HepG2 (cell line): Measurements from ENCODE around the gene ZBP1. TPM values are rescaled to one million over a fixed set of nuclear protein-coding genes. Genes with fewer than 3 reads are reported as not detected.

ENCODE experiments used
- CCDC6 ChIP-seq: sonication (generic); formaldehyde crosslinking; IDR thresholded peaks from 2 replicates; pipeline ENCODE4 v1.8.1; 2022; ENCODE audit warnings: mild to moderate bottlenecking, missing genetic modification reagents, moderate library complexity
- FOXJ3 ChIP-seq: sonication (generic); formaldehyde crosslinking; IDR thresholded peaks from 2 replicates; pipeline ENCODE4 v1.4.0; 2020; ENCODE audit warnings: missing genetic modification reagents, mild to moderate bottlenecking, borderline replicate concordance
- HCFC1 ChIP-seq: fragments of 150-350 bp; IDR thresholded peaks from 2 replicates; pipeline ENCODE4 v1.6.1; 2014; ENCODE audit warnings: low read depth, low read length
- HDAC2 ChIP-seq: sonication (generic); formaldehyde crosslinking; IDR thresholded peaks from 2 replicates; pipeline ENCODE4 v1.4.0; 2020; ENCODE audit warnings: missing genetic modification reagents
- HES4 ChIP-seq: sonication (generic); formaldehyde crosslinking; IDR thresholded peaks from 2 replicates; pipeline ENCODE4 v1.9.0; 2021; ENCODE audit warnings: mild to moderate bottlenecking, missing genetic modification reagents, borderline replicate concordance
- KAT2B ChIP-seq: fragments of 150-350 bp; IDR thresholded peaks from 2 replicates; pipeline ENCODE4 v1.6.1; 2014; ENCODE audit warnings: low read depth, low read length, borderline replicate concordance
- RARA ChIP-seq: IDR thresholded peaks from 2 replicates; pipeline ENCODE4 v1.6.1; 2016; ENCODE audit warnings: missing genetic modification reagents, missing compliant biosample characterization
- SETDB1 ChIP-seq: sonication (generic); formaldehyde crosslinking; IDR thresholded peaks from 2 replicates; pipeline ENCODE4 v1.5.1; 2020; ENCODE audit warnings: missing genetic modification reagents, mild to moderate bottlenecking, borderline replicate concordance
- TEAD2 ChIP-seq: sonication (generic); formaldehyde crosslinking; IDR thresholded peaks from 2 replicates; pipeline ENCODE4 v1.9.0; 2021; ENCODE audit warnings: missing genetic modification reagents
- ZFP36L1 ChIP-seq: sonication (generic); formaldehyde crosslinking; IDR thresholded peaks from 2 replicates; pipeline ENCODE4 v1.8.0; 2022; ENCODE audit warnings: mild to moderate bottlenecking, missing genetic modification reagents, moderate library complexity
- ZNF570 ChIP-seq: sonication (generic); formaldehyde crosslinking; IDR thresholded peaks from 2 replicates; pipeline ENCODE4 v1.4.0; 2020; ENCODE audit warnings: mild to moderate bottlenecking, missing genetic modification reagents, borderline replicate concordance
- ZNF768 ChIP-seq: sonication (generic); formaldehyde crosslinking; IDR thresholded peaks from 2 replicates; pipeline ENCODE4 v1.4.0; 2020; ENCODE audit warnings: missing genetic modification reagents
- ZSCAN20 ChIP-seq: sonication (generic); formaldehyde crosslinking; IDR thresholded peaks from 2 replicates; pipeline ENCODE4 v1.4.0; 2020; ENCODE audit warnings: missing genetic modification reagents, mild to moderate bottlenecking, borderline replicate concordance
- polyA plus RNA-seq, 8 experiments: library from polyadenylated mRNA; depleted of rRNA in 3 of 8; stranded (reverse) in 7 of 8; unstranded in 1 of 8; fragments of >200 nt; fragmentation: Illumina TruSeq in 4 of 8; extraction: Trizol in 4 of 8; gene quantifications; 2 replicates each; pipeline versions ENCODE4 v1.2.1 to v1.2.3, GENCODE V29; 2011 to 2016; ENCODE audit warnings: low read depth in 4 of 8, missing spikeins in 1 of 8, mixed read lengths in 1 of 8; ENCODE audit not compliant: insufficient read depth in 1 of 8
- total RNA-seq, 5 experiments: library from RNA; depleted of rRNA; stranded (reverse); fragments of >200 nt; fragmentation: Illumina TruSeq; extraction: Trizol; gene quantifications; 2 replicates each; pipeline ENCODE4 v1.2.3, GENCODE V29; 2016; ENCODE audit warnings: low read depth in 1 of 5
- TF ChIP-seq, protein P1 (sequence below): sonication (generic); formaldehyde crosslinking; IDR thresholded peaks from 2 replicates; pipeline ENCODE4 v1.4.0; 2020; ENCODE audit warnings: missing genetic modification reagents
- TF ChIP-seq, protein P2 (sequence below): sonication (generic); formaldehyde crosslinking; IDR thresholded peaks from 2 replicates; pipeline ENCODE4 v1.4.0; 2020; ENCODE audit warnings: low read depth, missing genetic modification reagents
- TF ChIP-seq, protein P3 (sequence below): IDR thresholded peaks from 2 replicates; pipeline ENCODE4 v1.6.1; 2016
- TF ChIP-seq, protein P4 (sequence below): sonication (generic); formaldehyde crosslinking; IDR thresholded peaks from 2 replicates; pipeline ENCODE4 v1.4.0; 2020; ENCODE audit warnings: missing genetic modification reagents, mild to moderate bottlenecking, borderline replicate concordance

ZBP1 gene
- total and polyA plus RNA-seq, 2 of the 13 experiments (the other 11 are each of a cell fraction or from before 2014, with no cell fraction given), result not detected

DNA sequence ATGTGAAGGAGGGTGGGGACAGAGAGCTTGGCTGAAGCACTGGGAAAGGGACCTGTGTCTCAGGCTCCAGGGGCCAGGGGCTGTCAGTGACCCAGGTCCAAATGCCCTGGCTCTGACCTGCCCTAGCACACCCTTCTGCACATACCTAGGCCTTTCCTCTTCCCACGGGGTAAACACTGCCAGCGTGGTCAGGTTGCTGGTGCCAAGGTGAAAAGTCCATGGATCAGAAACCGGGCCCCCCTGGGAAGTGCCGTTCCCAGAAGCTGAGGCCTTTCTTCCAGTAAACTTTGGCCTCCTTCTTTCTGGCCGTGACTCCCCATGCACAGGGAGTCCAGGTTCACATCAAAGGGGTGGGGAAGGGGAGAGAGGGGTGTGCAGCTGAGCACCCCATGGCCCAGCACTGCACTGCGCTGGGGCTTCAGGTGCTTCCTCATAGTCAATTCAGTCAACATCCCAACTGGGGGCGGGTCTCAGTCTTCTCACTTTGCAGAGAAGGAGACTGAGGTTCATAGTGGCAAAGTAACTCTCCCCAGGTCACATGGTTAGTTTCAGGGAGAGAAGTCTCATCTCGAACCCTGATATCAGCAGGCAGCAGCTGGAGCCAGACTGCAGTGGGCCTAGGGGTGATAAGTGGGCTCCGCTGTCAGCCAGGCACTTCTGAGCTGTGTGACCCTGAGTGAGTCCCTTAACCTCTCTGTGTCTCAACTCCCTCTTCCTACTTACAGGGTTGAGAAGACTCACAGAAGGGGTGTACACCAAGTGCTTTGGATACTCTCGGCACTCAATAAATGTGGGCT, 42.3 kb downstream of the ZBP1 start (continued):
- TF ChIP-seq FOXJ3 (CRISPR knock-in tag), result no peak
- no peak for TF ChIP-seq CCDC6 (CRISPR knock-in tag)
- TF ChIP-seq HES4 (CRISPR knock-in tag), result no peak
- TF ChIP-seq, protein P1, sequence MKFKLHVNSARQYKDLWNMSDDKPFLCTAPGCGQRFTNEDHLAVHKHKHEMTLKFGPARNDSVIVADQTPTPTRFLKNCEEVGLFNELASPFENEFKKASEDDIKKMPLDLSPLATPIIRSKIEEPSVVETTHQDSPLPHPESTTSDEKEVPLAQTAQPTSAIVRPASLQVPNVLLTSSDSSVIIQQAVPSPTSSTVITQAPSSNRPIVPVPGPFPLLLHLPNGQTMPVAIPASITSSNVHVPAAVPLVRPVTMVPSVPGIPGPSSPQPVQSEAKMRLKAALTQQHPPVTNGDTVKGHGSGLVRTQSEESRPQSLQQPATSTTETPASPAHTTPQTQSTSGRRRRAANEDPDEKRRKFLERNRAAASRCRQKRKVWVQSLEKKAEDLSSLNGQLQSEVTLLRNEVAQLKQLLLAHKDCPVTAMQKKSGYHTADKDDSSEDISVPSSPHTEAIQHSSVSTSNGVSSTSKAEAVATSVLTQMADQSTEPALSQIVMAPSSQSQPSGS (CRISPR knock-in tag), result 0 out of 2 replicates have a peak, but pooled peaks have one; percentile 36
- TF ChIP-seq ZFP36L1 (CRISPR knock-in tag), result 0 out of 2 replicates have a peak, but pooled peaks have one; percentile 69
- peak; percentile 97 for TF ChIP-seq ZNF768 (CRISPR knock-in tag)
- TF ChIP-seq, protein P2, sequence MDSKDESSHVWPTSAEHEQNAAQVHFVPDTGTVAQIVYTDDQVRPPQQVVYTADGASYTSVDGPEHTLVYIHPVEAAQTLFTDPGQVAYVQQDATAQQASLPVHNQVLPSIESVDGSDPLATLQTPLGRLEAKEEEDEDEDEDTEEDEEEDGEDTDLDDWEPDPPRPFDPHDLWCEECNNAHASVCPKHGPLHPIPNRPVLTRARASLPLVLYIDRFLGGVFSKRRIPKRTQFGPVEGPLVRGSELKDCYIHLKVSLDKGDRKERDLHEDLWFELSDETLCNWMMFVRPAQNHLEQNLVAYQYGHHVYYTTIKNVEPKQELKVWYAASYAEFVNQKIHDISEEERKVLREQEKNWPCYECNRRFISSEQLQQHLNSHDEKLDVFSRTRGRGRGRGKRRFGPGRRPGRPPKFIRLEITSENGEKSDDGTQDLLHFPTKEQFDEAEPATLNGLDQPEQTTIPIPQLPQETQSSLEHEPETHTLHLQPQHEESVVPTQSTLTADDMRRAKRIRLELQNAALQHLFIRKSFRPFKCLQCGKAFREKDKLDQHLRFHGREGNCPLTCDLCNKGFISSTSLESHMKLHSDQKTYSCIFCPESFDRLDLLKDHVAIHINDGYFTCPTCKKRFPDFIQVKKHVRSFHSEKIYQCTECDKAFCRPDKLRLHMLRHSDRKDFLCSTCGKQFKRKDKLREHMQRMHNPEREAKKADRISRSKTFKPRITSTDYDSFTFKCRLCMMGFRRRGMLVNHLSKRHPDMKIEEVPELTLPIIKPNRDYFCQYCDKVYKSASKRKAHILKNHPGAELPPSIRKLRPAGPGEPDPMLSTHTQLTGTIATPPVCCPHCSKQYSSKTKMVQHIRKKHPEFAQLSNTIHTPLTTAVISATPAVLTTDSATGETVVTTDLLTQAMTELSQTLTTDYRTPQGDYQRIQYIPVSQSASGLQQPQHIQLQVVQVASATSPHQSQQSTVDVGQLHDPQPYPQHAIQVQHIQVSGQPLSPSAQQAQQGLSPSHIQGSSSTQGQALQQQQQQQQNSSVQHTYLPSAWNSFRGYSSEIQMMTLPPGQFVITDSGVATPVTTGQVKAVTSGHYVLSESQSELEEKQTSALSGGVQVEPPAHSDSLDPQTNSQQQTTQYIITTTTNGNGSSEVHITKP (CRISPR knock-in tag), result 0 out of 2 replicates have a peak, but pooled peaks have one; percentile 28
- TF ChIP-seq, protein P3, sequence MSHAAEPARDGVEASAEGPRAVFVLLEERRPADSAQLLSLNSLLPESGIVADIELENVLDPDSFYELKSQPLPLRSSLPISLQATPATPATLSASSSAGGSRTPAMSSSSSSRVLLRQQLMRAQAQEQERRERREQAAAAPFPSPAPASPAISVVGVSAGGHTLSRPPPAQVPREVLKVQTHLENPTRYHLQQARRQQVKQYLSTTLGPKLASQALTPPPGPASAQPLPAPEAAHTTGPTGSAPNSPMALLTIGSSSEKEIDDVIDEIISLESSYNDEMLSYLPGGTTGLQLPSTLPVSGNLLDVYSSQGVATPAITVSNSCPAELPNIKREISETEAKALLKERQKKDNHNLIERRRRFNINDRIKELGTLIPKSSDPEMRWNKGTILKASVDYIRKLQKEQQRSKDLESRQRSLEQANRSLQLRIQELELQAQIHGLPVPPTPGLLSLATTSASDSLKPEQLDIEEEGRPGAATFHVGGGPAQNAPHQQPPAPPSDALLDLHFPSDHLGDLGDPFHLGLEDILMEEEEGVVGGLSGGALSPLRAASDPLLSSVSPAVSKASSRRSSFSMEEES (CRISPR knock-in tag), result peak; percentile 41; the same call in 1 of the 2 replicates
- no peak for TF ChIP-seq KAT2B
- 0 out of 2 replicates have a peak, but pooled peaks have one; percentile 8 for TF ChIP-seq SETDB1 (CRISPR knock-in tag)
- TF ChIP-seq TEAD2 (CRISPR knock-in tag), result no peak
- peak; percentile 99 for TF ChIP-seq RARA (CRISPR knock-in tag)
- TF ChIP-seq, protein P4, sequence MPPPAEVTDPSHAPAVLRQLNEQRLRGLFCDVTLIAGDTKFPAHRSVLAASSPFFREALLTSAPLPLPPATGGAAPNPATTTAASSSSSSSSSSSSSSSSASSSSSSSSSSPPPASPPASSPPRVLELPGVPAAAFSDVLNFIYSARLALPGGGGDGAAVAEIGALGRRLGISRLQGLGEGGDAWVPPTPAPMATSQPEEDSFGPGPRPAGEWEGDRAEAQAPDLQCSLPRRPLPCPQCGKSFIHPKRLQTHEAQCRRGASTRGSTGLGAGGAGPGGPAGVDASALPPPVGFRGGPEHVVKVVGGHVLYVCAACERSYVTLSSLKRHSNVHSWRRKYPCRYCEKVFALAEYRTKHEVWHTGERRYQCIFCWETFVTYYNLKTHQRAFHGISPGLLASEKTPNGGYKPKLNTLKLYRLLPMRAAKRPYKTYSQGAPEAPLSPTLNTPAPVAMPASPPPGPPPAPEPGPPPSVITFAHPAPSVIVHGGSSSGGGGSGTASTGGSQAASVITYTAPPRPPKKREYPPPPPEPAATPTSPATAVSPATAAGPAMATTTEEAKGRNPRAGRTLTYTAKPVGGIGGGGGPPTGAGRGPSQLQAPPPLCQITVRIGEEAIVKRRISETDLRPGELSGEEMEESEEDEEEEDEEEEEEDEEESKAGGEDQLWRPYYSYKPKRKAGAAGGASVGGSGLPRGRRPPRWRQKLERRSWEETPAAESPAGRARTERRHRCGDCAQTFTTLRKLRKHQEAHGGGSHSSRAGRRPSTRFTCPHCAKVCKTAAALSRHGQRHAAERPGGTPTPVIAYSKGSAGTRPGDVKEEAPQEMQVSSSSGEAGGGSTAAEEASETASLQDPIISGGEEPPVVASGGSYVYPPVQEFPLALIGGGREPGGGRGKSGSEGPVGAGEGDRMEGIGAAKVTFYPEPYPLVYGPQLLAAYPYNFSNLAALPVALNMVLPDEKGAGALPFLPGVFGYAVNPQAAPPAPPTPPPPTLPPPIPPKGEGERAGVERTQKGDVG, result no peak
- TF ChIP-seq ZNF570 (CRISPR knock-in tag), result no peak
- no peak for TF ChIP-seq HDAC2 (CRISPR knock-in tag)
- no peak for TF ChIP-seq ZSCAN20 (CRISPR knock-in tag)
- no peak for TF ChIP-seq HCFC1
